Measurements from ENCODE around the gene RIOK2. TPM values are rescaled to one million over a fixed set of nuclear protein-coding genes. Genes with fewer than 3 reads are reported as not detected.

The RIOK2 gene
- total RNA-seq, 2 donors from 2014 or later, result 23.9 to 24.9 TPM

GRCh38 chr5:97224112-97224750 is 41.2 kb upstream of the RIOK2 start:
- intact Hi-C loops (cut with DNase I), result no loop called here
- TF ChIP-seq CTCF (IDR thresholded peaks at IDR 0.05), result no peak
- no peak overlapping the region for H3K9ac ChIP-seq (ENCODE audit: low read depth in 2 of 2, low read length in 2 of 2)
- no peak overlapping the region for H3K27ac ChIP-seq
- no peaks in the 10 kb centered on the region for H3K9me3 ChIP-seq
- H3K4me1 ChIP-seq, result no peaks in the 10 kb centered on the region
- H3K36me3 ChIP-seq, result no peaks in the 10 kb centered on the region
- H3K27me3 ChIP-seq, result no peaks in the 10 kb centered on the region
- DNase-seq, result no peak
- H3K4me3 ChIP-seq, result no peak overlapping the region

GRCh38 chr5:97223596-97223995 is 40.5 kb upstream of the RIOK2 start:
- H3K4me1 ChIP-seq, result no peaks in the 10 kb centered on the region
- no peaks in the 10 kb centered on the region for H3K9me3 ChIP-seq
- H3K4me3 ChIP-seq, result no peak overlapping the region
- intact Hi-C loops (cut with DNase I), result no loop called here
- no peaks in the 10 kb centered on the region for H3K36me3 ChIP-seq
- no peak overlapping the region for H3K9ac ChIP-seq (ENCODE audit: low read depth in 2 of 2, low read length in 2 of 2)
- DNase-seq, result no peak
- TF ChIP-seq CTCF (IDR thresholded peaks at IDR 0.05), result no peak
- no peaks in the 10 kb centered on the region for H3K27me3 ChIP-seq
- no peak overlapping the region for H3K27ac ChIP-seq

- TF ChIP-seq CTCF (IDR thresholded peaks at IDR 0.05), result no peak
- no peaks in the 10 kb centered on the region for H3K27me3 ChIP-seq
- no peaks in the 10 kb centered on the region for H3K9me3 ChIP-seq
- intact Hi-C loops (cut with DNase I), result no loop called here
- H3K4me1 ChIP-seq, result no peaks in the 10 kb centered on the region
- H3K36me3 ChIP-seq, result no peaks in the 10 kb centered on the region
- H3K9ac ChIP-seq (ENCODE audit: low read depth in 2 of 2, low read length in 2 of 2), result no peak overlapping the region
- H3K4me3 ChIP-seq, result no peak overlapping the region
- H3K27ac ChIP-seq, result no peak overlapping the region
- no peak for DNase-seq
Measured at GRCh38 chr5:97209343-97209742, 26.3 kb upstream of the RIOK2 start.

GRCh38 chr5:97208714-97209113 is 25.7 kb upstream of the RIOK2 start:
- Histone ChIP-seq H3K27ac (no peak overlapping the region), H3K4me1 (no peaks in the 10 kb centered on the region), H3K9me3 (no peaks in the 10 kb centered on the region), H3K4me3 (no peak overlapping the region), H3K9ac (ENCODE audit: low read depth in 2 of 2, low read length in 2 of 2) (no peak overlapping the region), H3K36me3 (no peaks in the 10 kb centered on the region), H3K27me3 (no peaks in the 10 kb centered on the region)
- intact Hi-C loops (cut with DNase I), result no loop called here
- TF ChIP-seq CTCF (IDR thresholded peaks at IDR 0.05), result no peak
- no peak for DNase-seq

GRCh38 chr5:97208184-97208713 is 25.2 kb upstream of the RIOK2 start:
- intact Hi-C loops (cut with DNase I), result no loop called here
- H3K27ac ChIP-seq, result no peak overlapping the region
- H3K9me3 ChIP-seq, result no peaks in the 10 kb centered on the region
- no peaks in the 10 kb centered on the region for H3K36me3 ChIP-seq
- H3K27me3 ChIP-seq, result no peaks in the 10 kb centered on the region
- no peaks in the 10 kb centered on the region for H3K4me1 ChIP-seq
- no peak overlapping the region for H3K4me3 ChIP-seq
- TF ChIP-seq CTCF (IDR thresholded peaks at IDR 0.05), result no peak
- no peak overlapping the region for H3K9ac ChIP-seq (ENCODE audit: low read depth in 2 of 2, low read length in 2 of 2)
- no peak for DNase-seq

Measured in colonic mucosa (tissue), 4 donors.